GM10248 (cell line): ENCODE measurements around the gene THTPA.

Source experiments
- CTCF ChIA-PET: fragments of 300-600 bp; sonication (Branson Sonifier 250); formaldehyde crosslinking; extraction: SDS; loops from one replicate; lab custom pipeline; 2021; ENCODE audit warnings: antibody characterized with exemption; lab: Yijun Ruan, JAX
- POLR2A ChIA-PET: fragments of 350-650 bp; sonication (Branson Sonifier 250); formaldehyde crosslinking; extraction: SDS; loops from one replicate; lab custom pipeline; 2020; ENCODE audit warnings: antibody characterized with exemption; lab: Yijun Ruan, JAX
- DNase-seq: peaks from one replicate; pipeline ENCODE4 v3.0.0; 2012; ENCODE audit errors: extremely low spot score
- TF ChIP-seq, protein P1 (sequence below): IDR thresholded peaks from 2 replicates; pipeline ENCODE4 v1.5.1; 2012; ENCODE audit warnings: mild to moderate bottlenecking, low read depth; ENCODE audit errors: extremely low read depth, missing control alignments, control extremely low read depth

Gene THTPA

DNA sequence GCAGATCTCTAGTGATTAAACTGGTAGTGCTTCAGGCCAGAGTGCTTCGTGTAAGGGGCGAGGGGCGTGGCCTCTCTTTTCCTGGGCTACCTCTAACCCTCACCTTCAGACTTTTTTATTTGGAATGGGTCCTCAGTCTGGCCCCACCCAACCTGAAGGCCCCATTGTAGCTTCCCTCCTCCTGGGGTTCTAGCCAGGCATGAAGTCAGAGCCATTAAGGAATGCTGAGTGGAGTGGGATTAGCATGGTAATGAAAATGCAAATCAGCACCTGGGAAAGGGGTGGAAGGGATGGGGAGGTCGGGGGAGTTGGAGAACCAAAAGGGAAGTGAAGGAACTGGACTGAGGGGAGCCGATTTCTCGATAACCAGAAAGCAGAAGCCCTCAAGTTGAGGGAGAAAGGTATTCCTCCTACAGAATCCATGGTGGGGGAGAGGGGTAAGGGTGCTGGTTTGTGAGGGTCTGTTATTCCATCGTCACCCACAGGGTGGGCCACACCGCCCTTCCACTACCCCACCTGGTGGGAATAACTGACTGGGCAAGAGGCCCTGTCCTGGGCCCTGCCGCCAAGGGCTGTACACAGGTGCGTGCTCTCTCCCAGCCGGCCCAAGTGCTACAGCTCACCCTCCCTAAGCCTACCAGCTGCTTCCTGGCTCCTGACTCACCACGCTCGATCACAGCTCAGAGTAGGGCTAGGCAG is 18.6 kb upstream of the THTPA start:
- no peak for DNase-seq
- ChIA-PET CTCF (interaction anchor here (1.0 to 7.9 kb wide), 6 partner anchors 9 to 61 kb away, joined by 3 to 75 read pairs (median 14); no protein-coding TSS in a partner anchor), POLR2A (no interaction called here)
- TF ChIP-seq, protein P1, sequence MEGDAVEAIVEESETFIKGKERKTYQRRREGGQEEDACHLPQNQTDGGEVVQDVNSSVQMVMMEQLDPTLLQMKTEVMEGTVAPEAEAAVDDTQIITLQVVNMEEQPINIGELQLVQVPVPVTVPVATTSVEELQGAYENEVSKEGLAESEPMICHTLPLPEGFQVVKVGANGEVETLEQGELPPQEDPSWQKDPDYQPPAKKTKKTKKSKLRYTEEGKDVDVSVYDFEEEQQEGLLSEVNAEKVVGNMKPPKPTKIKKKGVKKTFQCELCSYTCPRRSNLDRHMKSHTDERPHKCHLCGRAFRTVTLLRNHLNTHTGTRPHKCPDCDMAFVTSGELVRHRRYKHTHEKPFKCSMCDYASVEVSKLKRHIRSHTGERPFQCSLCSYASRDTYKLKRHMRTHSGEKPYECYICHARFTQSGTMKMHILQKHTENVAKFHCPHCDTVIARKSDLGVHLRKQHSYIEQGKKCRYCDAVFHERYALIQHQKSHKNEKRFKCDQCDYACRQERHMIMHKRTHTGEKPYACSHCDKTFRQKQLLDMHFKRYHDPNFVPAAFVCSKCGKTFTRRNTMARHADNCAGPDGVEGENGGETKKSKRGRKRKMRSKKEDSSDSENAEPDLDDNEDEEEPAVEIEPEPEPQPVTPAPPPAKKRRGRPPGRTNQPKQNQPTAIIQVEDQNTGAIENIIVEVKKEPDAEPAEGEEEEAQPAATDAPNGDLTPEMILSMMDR, result no peak

DNA sequence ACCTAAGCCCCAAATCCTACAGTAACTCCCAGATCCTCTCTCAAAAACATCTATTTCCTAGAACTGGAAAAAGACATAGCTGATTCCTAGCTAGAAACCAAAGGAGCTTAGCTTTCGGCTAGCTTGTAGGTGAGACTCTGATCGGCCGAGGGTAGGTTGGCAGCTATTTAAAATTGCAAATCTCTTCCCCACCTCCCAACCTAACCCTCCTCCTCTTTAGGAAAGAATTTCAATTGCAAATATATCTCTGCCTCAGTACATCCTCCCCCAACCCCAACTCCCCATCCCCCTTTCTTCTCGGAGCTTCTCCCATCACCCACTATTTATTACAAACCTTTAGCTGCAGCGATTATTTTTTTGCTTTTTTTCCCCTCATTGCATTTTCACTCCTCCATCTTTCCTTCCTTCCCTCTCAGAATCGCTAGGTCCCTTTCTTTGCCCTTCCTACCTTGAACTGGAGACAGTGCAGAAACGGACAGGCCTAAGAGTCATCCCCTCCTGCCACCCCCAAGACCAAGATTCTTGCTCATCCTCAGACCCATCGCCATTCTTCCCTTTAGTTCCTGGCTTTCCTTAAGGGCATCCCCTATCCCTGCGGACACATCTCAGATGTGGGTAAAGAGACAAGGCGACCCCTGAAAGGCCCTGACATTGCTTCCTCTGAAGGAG is 17.9 kb upstream of the THTPA start:
- DNase-seq, result no peak
- TF ChIP-seq, protein P1, result no peak
- CTCF ChIA-PET, result interaction anchor here (1.0 to 7.9 kb wide), 13 partner anchors 8 to 62 kb away, joined by 3 to 75 read pairs (median 9); partner anchors contain the start of genes THTPA and ZFHX2
- POLR2A ChIA-PET, result interaction anchor here (0.6 kb wide), 1 partner anchor 102 kb away, joined by 8 read pairs; no protein-coding TSS in a partner anchor

DNA sequence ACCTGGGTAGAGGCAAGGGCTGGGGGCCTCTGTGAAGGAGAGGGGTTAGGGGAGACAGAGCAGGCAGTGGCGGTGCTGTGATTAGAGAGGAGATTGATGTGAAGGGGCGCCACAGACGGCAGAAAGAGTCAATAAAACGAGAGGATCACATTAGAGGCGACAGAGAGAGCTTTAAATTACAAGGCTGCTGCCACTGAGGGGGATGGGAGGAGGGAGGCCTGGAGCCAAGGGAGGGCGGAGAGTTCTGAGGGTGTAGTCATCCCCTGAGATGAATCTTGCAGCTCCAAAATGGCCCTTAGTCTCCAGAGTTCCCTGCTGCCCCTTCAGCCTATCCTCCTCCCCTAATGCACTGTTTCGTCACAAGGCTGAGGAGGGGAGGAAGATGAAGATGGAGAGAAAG is 17.3 kb upstream of the THTPA start:
- TF ChIP-seq, protein P1, result no peak
- no peak for DNase-seq
- CTCF ChIA-PET, result interaction anchor here (1.0 to 7.9 kb wide), 12 partner anchors 9 to 62 kb away, joined by 3 to 75 read pairs (median 10); partner anchors contain the start of genes THTPA and ZFHX2
- POLR2A ChIA-PET, result interaction anchor here (0.6 kb wide), 1 partner anchor 102 kb away, joined by 8 read pairs; no protein-coding TSS in a partner anchor

DNA sequence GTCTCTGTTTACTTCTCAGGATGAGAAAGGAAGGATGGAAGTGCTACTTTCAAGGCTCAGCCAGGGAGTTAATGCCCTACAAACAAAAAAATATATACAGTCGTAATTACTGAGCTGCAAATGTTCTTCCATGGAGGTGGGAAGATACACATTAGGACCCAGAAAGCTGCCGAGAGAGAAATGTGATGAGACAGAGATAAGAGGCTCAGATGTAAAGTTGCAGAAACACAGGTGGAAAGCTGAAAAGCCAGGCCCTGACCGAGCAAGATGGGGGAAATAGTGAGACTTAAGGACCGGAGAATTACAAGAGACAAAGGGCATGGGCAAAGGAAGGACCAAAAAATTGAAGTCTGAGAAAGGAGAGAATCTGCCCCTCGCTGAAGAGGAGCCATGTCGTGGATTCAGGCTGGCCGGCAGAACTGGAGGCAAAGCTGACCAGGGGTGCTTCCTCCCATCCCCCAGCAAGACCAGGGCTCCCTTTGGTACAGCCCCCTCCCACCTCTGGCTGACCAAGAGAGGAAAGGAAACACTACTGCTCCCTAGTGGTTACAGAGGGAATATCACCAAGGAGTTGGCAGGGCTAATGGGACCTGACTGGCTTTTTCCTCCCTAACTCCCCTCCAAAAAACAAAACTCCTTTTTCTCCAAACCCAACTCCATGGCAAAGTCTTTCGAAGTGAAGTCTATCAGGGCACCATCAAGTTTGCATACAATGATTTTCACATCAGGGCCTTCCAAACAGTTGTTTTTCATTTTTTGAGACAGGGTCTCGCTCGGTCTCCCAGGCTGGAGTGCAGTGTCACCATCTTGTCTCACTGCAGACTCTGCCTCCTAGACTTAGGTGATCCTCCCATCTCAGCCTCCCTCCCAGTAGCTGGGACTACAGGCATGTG is 16.6 kb upstream of the THTPA start:
- CTCF ChIA-PET, result interaction anchor here (0.6 to 7.9 kb wide), 18 partner anchors 10 to 63 kb away, joined by 3 to 75 read pairs (median 4); partner anchors contain the start of genes THTPA and ZFHX2
- DNase-seq, result peak; percentile 81
- POLR2A ChIA-PET, result no interaction called here
- TF ChIP-seq, protein P1, result peak; percentile 89

DNA sequence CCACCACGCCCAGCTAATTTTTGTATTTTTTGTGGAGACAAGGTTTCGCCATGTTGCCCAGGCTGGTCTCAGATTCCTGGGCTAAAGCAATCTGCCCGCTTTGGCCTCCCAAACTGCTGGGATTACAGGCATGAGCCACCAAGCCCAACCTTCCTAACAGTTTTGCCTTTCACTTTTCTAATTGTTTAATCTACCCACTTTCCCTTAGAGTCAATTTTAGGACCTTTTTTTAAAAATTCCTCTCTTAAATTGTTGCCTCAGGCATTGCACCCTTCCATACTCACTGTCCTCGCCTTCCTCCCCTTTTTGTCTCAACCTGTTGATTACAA is 16.0 kb upstream of the THTPA start:
- DNase-seq, result no peak
- CTCF ChIA-PET, result interaction anchor here (0.6 to 7.9 kb wide), 13 partner anchors 10 to 64 kb away, joined by 3 to 75 read pairs (median 9); partner anchors contain the start of genes THTPA and ZFHX2
- POLR2A ChIA-PET, result no interaction called here
- TF ChIP-seq, protein P1, result no peak
